DOHH2 (cell line): ENCODE results near the gene UVRAG.

Experiments used
- H3F3A ChIP-seq: fragments of 200-600 bp; sonication (generic), shearing (Covaris generic); 2 replicates; pipeline ENCODE4 v1.6.0; 2016; ENCODE audit warnings: antibody characterized with exemption, mild to moderate bottlenecking; ENCODE audit not compliant: control insufficient read depth, insufficient read depth
- H3K27ac ChIP-seq: fragments of 200-600 bp; sonication (generic); 2 replicates; pipeline ENCODE4 v1.5.1; 2014; ENCODE audit warnings: low read depth, mild to moderate bottlenecking, low read length, moderate library complexity
- H3K27me3 ChIP-seq: fragments of 200-600 bp; sonication (generic); 2 replicates; pipeline ENCODE4 v1.6.1; 2014; ENCODE audit warnings: mild to moderate bottlenecking, low read length, mixed read lengths; ENCODE audit not compliant: control insufficient read depth
- H3K36me3 ChIP-seq: fragments of 200-600 bp; sonication (generic); 2 replicates; pipeline ENCODE4 v1.6.1; 2014; ENCODE audit warnings: mild to moderate bottlenecking, low read length, moderate library complexity, mixed read lengths; ENCODE audit not compliant: control insufficient read depth
- H3K4me1 ChIP-seq: fragments of 200-600 bp; sonication (generic); 2 replicates; pipeline ENCODE4 v1.6.1; 2014; ENCODE audit warnings: mild to moderate bottlenecking, low read length, mixed read lengths; ENCODE audit not compliant: control insufficient read depth
- H3K4me2 ChIP-seq: fragments of 200-600 bp; sonication (generic); 2 replicates; pipeline ENCODE4 v1.6.0; 2014; ENCODE audit warnings: mild to moderate bottlenecking, low read length, moderate library complexity
- H3K4me3 ChIP-seq: fragments of 200-600 bp; sonication (generic); 2 replicates; pipeline ENCODE4 v1.5.1; 2014; ENCODE audit warnings: mild to moderate bottlenecking, low read length, mixed read lengths
- H3K79me2 ChIP-seq: fragments of 200-600 bp; sonication (generic); 2 replicates; pipeline ENCODE4 v1.6.1; 2014; ENCODE audit warnings: mild to moderate bottlenecking, low read length, mixed read lengths; ENCODE audit not compliant: control insufficient read depth
- H3K9me2 ChIP-seq: fragments of 200-600 bp; sonication (generic); replicated peaks from 2 replicates; pipeline ENCODE4 v1.6.1; 2014; ENCODE audit warnings: mild to moderate bottlenecking, low read length, mixed read lengths; ENCODE audit not compliant: control insufficient read depth
- H3K9me3 ChIP-seq: fragments of 200-600 bp; sonication (generic); 2 replicates; pipeline ENCODE4 v1.6.1; 2014; ENCODE audit warnings: antibody characterized with exemption, low read length, mixed read lengths; ENCODE audit not compliant: control insufficient read depth, insufficient read depth
- H4K20me1 ChIP-seq: fragments of 200-600 bp; sonication (generic); 2 replicates; pipeline ENCODE4 v1.6.0; 2014; ENCODE audit warnings: low read depth, mild to moderate bottlenecking, antibody characterized with exemption, low read length, moderate library complexity; ENCODE audit not compliant: control insufficient read depth, insufficient read depth
- EZH2phosphoT487 ChIP-seq: fragments of 200-600 bp; sonication (generic); IDR thresholded peaks from 2 replicates; pipeline ENCODE4 v1.6.1; 2017; ENCODE audit warnings: borderline replicate concordance, mild to moderate bottlenecking, antibody characterized with exemption, low read length, moderate library complexity, mixed read lengths
- TF ChIP-seq, protein P1 (sequence below): fragments of 200-600 bp; sonication (generic); IDR thresholded peaks from one replicate; pipeline ENCODE4 v1.5.1; 2014; ENCODE audit warnings: antibody characterized with exemption, mild to moderate bottlenecking, low read depth, low read length; ENCODE audit not compliant: poor library complexity, severe bottlenecking

Gene UVRAG

DNA sequence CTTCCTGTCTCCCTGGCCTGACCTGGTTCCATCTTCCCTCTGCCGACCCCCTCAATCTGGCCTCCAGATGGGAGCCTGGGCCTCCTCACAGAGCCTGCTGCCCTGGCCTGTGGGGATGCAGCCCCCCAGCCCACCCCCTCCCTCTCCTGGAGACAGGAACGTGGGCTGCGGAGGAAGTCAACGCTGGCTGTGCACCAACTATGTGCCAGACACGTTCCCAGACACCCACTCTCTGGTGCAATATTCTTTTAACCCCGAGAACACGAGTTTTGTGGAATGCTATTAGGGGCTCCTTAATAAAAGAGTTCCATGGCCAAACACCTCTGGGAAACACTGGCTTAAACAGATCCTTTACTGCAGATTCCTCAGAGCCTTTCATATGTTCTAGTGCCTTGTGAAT is 375.4 kb downstream of the UVRAG start:
- no peak for TF ChIP-seq EZH2phosphoT487
- TF ChIP-seq, protein P1, sequence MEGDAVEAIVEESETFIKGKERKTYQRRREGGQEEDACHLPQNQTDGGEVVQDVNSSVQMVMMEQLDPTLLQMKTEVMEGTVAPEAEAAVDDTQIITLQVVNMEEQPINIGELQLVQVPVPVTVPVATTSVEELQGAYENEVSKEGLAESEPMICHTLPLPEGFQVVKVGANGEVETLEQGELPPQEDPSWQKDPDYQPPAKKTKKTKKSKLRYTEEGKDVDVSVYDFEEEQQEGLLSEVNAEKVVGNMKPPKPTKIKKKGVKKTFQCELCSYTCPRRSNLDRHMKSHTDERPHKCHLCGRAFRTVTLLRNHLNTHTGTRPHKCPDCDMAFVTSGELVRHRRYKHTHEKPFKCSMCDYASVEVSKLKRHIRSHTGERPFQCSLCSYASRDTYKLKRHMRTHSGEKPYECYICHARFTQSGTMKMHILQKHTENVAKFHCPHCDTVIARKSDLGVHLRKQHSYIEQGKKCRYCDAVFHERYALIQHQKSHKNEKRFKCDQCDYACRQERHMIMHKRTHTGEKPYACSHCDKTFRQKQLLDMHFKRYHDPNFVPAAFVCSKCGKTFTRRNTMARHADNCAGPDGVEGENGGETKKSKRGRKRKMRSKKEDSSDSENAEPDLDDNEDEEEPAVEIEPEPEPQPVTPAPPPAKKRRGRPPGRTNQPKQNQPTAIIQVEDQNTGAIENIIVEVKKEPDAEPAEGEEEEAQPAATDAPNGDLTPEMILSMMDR: no peak
- H3K36me3 ChIP-seq: no peaks in the 10 kb centered on the region
- H3K4me1 ChIP-seq: no peaks in the 10 kb centered on the region
- H3K9me3 ChIP-seq: no peaks in the 10 kb centered on the region
- H3K4me2 ChIP-seq: no peak overlapping the region
- no peak overlapping the region for H3K27ac ChIP-seq
- no peaks in the 10 kb centered on the region for H3K79me2 ChIP-seq
- H3K27me3 ChIP-seq: no peaks in the 10 kb centered on the region
- H3K9me2 ChIP-seq: no peaks in the 10 kb centered on the region
- H3K4me3 ChIP-seq: no peak overlapping the region
- H4K20me1 ChIP-seq: no peaks in the 10 kb centered on the region
- no peaks in the 10 kb centered on the region for H3F3A ChIP-seq
